ENCODE results near the gene CNR2.

DNA sequence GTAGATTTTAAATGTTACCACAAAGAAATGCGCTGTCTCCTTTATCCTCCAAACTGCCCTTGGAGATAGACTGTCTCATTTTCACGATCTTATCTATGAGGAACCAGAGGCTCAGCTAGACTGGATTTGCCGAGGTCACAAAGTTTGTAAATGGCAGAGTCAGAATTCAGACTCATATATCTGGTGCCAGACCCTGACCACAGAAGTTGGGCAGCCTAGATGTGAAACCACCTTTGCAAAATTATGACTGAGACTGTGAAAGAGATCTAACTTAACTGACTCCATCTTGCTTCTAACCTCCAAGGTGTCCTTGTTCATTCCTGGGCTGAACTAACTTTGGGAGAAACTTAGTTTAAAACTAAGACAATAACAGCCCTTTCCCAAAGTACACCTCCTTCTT lies 14.1 kb downstream of the CNR2 start:
- TF ChIP-seq, protein P1, sequence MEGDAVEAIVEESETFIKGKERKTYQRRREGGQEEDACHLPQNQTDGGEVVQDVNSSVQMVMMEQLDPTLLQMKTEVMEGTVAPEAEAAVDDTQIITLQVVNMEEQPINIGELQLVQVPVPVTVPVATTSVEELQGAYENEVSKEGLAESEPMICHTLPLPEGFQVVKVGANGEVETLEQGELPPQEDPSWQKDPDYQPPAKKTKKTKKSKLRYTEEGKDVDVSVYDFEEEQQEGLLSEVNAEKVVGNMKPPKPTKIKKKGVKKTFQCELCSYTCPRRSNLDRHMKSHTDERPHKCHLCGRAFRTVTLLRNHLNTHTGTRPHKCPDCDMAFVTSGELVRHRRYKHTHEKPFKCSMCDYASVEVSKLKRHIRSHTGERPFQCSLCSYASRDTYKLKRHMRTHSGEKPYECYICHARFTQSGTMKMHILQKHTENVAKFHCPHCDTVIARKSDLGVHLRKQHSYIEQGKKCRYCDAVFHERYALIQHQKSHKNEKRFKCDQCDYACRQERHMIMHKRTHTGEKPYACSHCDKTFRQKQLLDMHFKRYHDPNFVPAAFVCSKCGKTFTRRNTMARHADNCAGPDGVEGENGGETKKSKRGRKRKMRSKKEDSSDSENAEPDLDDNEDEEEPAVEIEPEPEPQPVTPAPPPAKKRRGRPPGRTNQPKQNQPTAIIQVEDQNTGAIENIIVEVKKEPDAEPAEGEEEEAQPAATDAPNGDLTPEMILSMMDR (IDR thresholded peaks at IDR 0.05 in 8 of 11, conservative IDR thresholded peaks at IDR 0.05 in 3 of 11), result no peak
- TF ChIP-seq POLR2A (IDR thresholded peaks at IDR 0.05), result no peak
